Keratinocyte (primary cell): ENCODE data around the gene ZW10. TPM values are rescaled to one million over a fixed set of nuclear protein-coding genes. Genes with fewer than 3 reads are reported as not detected.

Experiments
- DNase-seq: peaks from one replicate; pipeline ENCODE4 v3.0.0-alpha.2; 2011; ENCODE audit warnings: low read depth, missing footprints, low spot score
- FAIRE-seq: peaks from 2 replicates; lab custom pipeline; 2011; peaks lifted over from hg19 to GRCh38; lab: Jason Lieb, UNC
- H2AFZ ChIP-seq: 2 replicates; pipeline ENCODE4 v1.6.0; 2012; ENCODE audit warnings: low read length, control low read depth, inconsistent platforms; ENCODE audit not compliant: control insufficient read depth
- H3K27ac ChIP-seq: 2 replicates; pipeline ENCODE4 v1.5.1; 2011; ENCODE audit warnings: low read length; ENCODE audit not compliant: control insufficient read depth, insufficient read depth
- H3K27me3 ChIP-seq: 3 replicates; pipeline ENCODE4 v1.6.0; 2011; ENCODE audit warnings: low read length; ENCODE audit not compliant: control insufficient read depth, insufficient read depth; ENCODE audit errors: extremely low read depth
- H3K36me3 ChIP-seq, 2 experiments: 2 replicates in 1 of 2; 3 replicates in 1 of 2; pipeline ENCODE4 v1.5.1; 2011; ENCODE audit warnings: low read length in 2 of 2, mild to moderate bottlenecking in 1 of 2; ENCODE audit not compliant: control insufficient read depth in 2 of 2, insufficient read depth in 2 of 2; ENCODE audit errors: extremely low read depth in 1 of 2
- H3K4me1 ChIP-seq: 3 replicates; pipeline ENCODE4 v1.5.1; 2011; ENCODE audit warnings: low read length; ENCODE audit not compliant: control insufficient read depth, insufficient read depth; ENCODE audit errors: extremely low read depth
- H3K4me2 ChIP-seq: 3 replicates; pipeline ENCODE4 v1.6.0; 2011; ENCODE audit warnings: low read depth, low read length; ENCODE audit not compliant: control insufficient read depth, insufficient read depth; ENCODE audit errors: extremely low read depth
- H3K4me3 ChIP-seq, 3 experiments: fragments of 200-600 bp in 1 of 3; sonication (generic) in 1 of 3; 2 replicates in 2 of 3; 3 replicates in 1 of 3; pipeline ENCODE4 v1.5.1; 2011 to 2016; ENCODE audit warnings: low read length in 3 of 3, mild to moderate bottlenecking in 3 of 3, control low read depth in 2 of 3, inconsistent platforms in 1 of 3, low read depth in 1 of 3, mixed read lengths in 1 of 3, mixed run types in 1 of 3, moderate library complexity in 1 of 3; ENCODE audit not compliant: control insufficient read depth in 2 of 3, insufficient read depth in 2 of 3; ENCODE audit errors: extremely low read depth in 1 of 3
- H3K79me2 ChIP-seq: 2 replicates; pipeline ENCODE4 v1.6.0; 2012; ENCODE audit warnings: low read length; ENCODE audit not compliant: control insufficient read depth, insufficient read depth
- H3K9ac ChIP-seq: 3 replicates; pipeline ENCODE4 v1.6.0; 2011; ENCODE audit warnings: low read length; ENCODE audit not compliant: control insufficient read depth, insufficient read depth; ENCODE audit errors: extremely low read depth
- H3K9me1 ChIP-seq: 3 replicates; pipeline ENCODE4 v1.6.0; 2011; ENCODE audit warnings: low read length; ENCODE audit not compliant: control insufficient read depth, insufficient read depth; ENCODE audit errors: extremely low read depth
- H3K9me3 ChIP-seq: 2 replicates; pipeline ENCODE4 v1.5.1; 2012; ENCODE audit warnings: low read depth, low read length; ENCODE audit not compliant: control insufficient read depth
- H4K20me1 ChIP-seq: 3 replicates; pipeline ENCODE4 v1.6.0; 2011; ENCODE audit warnings: low read length; ENCODE audit not compliant: control insufficient read depth, insufficient read depth; ENCODE audit errors: extremely low read depth
- CTCF ChIP-seq, 3 experiments: IDR thresholded peaks in 1 of 3; conservative IDR thresholded peaks in 1 of 3; optimal IDR thresholded peaks in 1 of 3; 2 replicates in 2 of 3; 3 replicates in 1 of 3; pipeline versions ENCODE3 to v1.5.1; 2011; ENCODE audit warnings: low read length in 3 of 3, mild to moderate bottlenecking in 3 of 3, moderate library complexity in 2 of 3, control low read depth in 1 of 3, inconsistent platforms in 1 of 3; ENCODE audit not compliant: insufficient read depth in 2 of 3; ENCODE audit errors: extremely low read depth in 1 of 3
- EZH2 ChIP-seq: IDR thresholded peaks from one replicate; pipeline ENCODE4 v1.6.1; 2012; ENCODE audit warnings: inconsistent platforms, mild to moderate bottlenecking, low read length, moderate library complexity
- dilution Hi-C: fragments of 300-500 bp; cut with MboI; formaldehyde crosslinking; loops from one replicate; pipeline ENCODE4 v1.7.0; 2020; ENCODE audit warnings: low sequenced_read_pairs; ENCODE audit not compliant: extremely low pct_ligation_motif_present
- polyA plus RNA-seq, 5 experiments: library from polyadenylated mRNA; depleted of rRNA in 3 of 5; stranded (reverse) in 3 of 5; stranded (forward) in 1 of 5; unstranded in 1 of 5; fragments of >200 nt; gene quantifications; 1 replicate in 1 of 5; 2 replicates in 3 of 5; 3 replicates in 1 of 5; pipeline versions ENCODE4 v1.2.1 to v1.2.3, GENCODE V29; 2011 to 2012; ENCODE audit warnings: missing spikeins in 2 of 5, low read depth in 1 of 5, low replicate concordance in 1 of 5

ZW10 gene
- polyA plus RNA-seq, 1 donor (not counting 4 experiments of a cell fraction or from before 2014, with no cell fraction given), result 21.3 TPM

GRCh38 chr11:113697756-113698407, 75.6 kb downstream of the ZW10 start:
- Histone ChIP-seq H3K4me3 (no peak overlapping the region), H3K79me2 (no peaks in the 10 kb centered on the region), H3K27ac (no peak overlapping the region), H3K9ac (no peak overlapping the region), H3K9me1 (no peaks in the 10 kb centered on the region), H3K36me3 (no peaks in the 10 kb centered on the region), H3K9me3 (no peaks in the 10 kb centered on the region), H2AFZ (no peak overlapping the region), H3K27me3 (no peaks in the 10 kb centered on the region), H3K4me1 (no peaks in the 10 kb centered on the region), H4K20me1 (no peaks in the 10 kb centered on the region), H3K4me2 (no peak overlapping the region)
- TF ChIP-seq EZH2, result no peak
- TF ChIP-seq CTCF (optimal IDR thresholded peaks at IDR 0.05 in 1 of 3, IDR thresholded peaks at IDR 0.05 in 1 of 3, conservative IDR thresholded peaks at IDR 0.05 in 1 of 3; ENCODE audit: extremely low read depth in 1 of 3, insufficient read depth in 2 of 3, low read length in 3 of 3), result no peak
- FAIRE-seq (no peak), DNase-seq (no peak)
- dilution Hi-C loops, result no loop called here

- no peak overlapping the region for H3K9ac ChIP-seq
- no peaks in the 10 kb centered on the region for H3K79me2 ChIP-seq
- no peak for DNase-seq
- no peaks in the 10 kb centered on the region for H3K36me3 ChIP-seq
- H2AFZ ChIP-seq, result no peak overlapping the region
- FAIRE-seq, result no peak
- H3K9me1 ChIP-seq, result no peaks in the 10 kb centered on the region
- H3K27ac ChIP-seq, result no peak overlapping the region
- no peaks in the 10 kb centered on the region for H3K9me3 ChIP-seq
- H3K4me3 ChIP-seq, result no peak overlapping the region
- no peaks in the 10 kb centered on the region for H4K20me1 ChIP-seq
- H3K4me2 ChIP-seq, result no peak overlapping the region
- dilution Hi-C loops, result no loop called here
- no peaks in the 10 kb centered on the region for H3K27me3 ChIP-seq
- H3K4me1 ChIP-seq, result no peaks in the 10 kb centered on the region
- TF ChIP-seq EZH2, result no peak
- no peak for TF ChIP-seq CTCF (optimal IDR thresholded peaks at IDR 0.05 in 1 of 3, IDR thresholded peaks at IDR 0.05 in 1 of 3, conservative IDR thresholded peaks at IDR 0.05 in 1 of 3; ENCODE audit: extremely low read depth in 1 of 3, insufficient read depth in 2 of 3, low read length in 3 of 3)
Observed at GRCh38 chr11:113697111-113697510, 76.4 kb downstream of the ZW10 start.
